ENCODE results near the gene SPATS2.
"Not testable (repeated sequence)": the region's sequence is repeated elsewhere in the genome, so short reads cannot be mapped to it uniquely, and the experiment has no call there.

The SPATS2 gene

DNA sequence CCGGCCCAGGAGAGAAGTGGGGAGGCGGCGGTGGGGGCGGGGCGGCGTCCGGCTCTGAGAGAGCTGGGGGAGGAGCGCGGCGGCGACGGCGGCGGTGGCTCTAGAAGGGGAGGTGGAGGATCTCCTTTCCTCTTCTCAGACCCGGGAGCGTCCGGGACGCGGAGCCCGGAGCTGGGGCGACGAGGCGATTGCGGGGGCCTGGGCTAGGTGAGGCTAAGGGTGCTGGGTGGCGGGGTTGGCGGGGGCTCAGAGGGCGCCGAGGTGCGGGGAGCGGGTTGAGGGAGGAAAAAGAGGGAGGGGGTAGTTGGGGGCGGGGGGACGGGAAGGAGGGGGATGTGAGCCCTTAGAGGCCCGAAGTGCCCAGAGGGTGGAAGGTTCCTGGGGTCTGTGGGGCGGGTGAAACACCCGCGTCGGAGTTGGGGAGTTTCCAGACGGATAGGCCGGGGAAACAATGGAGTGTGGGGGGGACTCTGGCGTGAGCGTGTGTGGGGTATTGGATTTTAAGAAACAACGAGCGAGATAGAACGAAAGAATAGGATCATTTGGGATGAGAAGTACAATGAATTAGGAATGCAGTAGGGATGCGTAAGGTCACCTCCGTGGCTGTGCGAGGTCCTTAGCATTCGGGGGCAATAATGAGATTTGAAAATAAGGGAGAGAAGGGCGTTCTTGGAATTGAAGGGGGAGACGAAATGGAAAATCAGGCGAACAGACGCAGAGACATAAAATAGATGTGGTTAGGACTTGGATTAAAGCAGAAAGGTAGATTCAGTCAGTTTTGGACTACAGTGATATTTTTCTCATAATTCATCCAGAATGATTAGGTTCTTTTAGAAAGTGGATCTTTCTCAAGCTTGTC is at the start of gene SPATS2:
Gene SPATS2 (plus strand): TSS at position 82 of the 859 bp plus-strand sequence. CDS start 93,551 bp downstream, outside the sequence.
- no peak for DNase-seq (ENCODE audit: low read depth in 2 of 2)

DNA sequence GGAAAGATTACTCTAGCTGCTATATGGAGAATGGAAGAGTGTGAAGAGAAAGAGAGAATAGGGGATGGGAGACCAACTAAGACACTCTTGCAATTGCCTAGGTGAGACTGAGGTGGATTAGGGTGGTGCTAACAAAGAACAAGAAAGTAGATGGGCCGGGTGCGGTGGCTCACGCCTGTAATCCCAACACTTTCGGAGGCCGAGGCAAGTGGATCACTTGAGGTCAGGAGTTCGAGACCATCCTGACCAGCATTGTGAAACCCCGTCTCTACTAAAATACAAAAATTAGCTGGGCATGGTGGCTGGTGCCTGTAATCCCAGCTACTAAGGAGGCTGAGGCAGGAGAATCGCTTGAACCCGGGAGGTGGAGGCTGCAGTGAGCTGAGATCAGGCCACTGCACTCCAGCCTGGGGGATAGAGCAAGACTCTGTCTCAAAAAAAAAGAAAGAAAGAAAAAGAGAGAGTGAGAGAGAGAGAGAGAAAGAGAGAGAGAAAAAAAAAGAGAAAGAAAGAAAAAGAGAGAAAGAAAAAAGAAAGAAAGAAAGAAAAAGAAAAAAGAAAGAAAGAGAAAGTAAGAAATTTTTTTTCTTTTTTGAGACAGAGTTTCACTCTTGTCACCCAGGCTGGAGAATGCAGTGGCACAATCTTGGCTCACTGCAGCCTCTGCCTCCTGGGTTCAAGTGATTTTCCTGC is 46.7 kb upstream of the SPATS2 start:
- DNase-seq (ENCODE audit: low read depth in 2 of 2) = not testable (repeated sequence)

DNA sequence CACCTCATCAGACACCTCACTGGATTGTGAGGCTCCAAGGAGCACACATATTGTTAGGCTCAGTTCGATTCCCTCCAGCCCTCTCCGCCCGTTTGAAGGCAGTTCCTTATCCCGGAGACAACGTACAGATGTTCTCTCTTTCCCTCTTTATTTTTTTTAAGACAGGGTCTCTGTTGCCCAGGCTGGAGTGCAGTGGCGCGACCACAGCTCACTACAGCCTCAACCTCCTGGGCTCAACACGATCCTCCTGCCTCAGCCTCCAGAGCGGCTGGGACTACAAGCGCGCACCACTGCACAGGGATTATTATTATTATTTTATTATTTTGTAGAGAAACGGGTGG is 44.9 kb upstream of the SPATS2 start:
- no peak for DNase-seq (ENCODE audit: low read depth in 2 of 2)

DNA sequence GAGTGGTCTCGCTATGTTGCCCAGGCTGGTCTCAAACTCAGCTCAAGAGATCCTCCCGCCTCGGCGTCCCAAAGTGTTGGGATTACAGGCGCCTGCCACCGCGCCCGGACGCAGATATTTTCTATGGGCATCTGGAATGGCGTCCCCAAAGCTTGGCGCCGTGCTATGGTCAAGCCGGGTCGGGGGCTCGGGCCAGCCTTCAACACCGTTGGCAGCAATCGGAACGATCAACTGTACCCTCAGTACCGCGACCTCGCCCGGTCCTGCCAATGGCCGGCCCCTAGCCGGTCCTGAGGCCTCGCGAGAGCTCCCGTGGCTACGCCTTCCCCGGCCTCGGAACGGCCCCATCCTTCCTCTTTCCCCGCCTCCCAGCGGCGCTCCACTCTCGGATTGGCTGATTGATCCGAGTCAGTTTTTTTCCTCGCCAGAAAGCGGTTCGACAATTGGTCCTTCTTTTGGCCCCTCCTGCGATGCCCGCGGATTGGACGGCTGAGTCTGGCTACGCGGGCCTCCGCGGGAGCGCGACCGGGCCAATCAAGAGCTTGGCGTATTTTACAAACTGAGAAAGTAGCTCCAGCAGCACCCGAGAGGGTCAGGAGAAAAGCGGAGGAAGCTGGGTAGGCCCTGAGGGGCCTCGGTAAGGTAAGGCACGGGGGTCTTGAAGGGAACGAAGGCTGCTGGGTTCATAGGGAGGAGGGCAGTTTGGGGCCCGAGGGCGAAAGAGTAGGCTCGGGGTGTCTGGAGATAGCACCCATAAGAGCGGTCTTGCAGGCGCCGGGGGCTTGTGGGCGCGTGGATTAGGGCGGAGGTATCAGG is 44.3 kb upstream of the SPATS2 start, which contains the start of gene TROAP:
Gene TROAP (plus strand): TSS at position 548 of the 816 bp plus-strand sequence. CDS start 354 bp downstream, outside the sequence.
- peak; percentile 91 to 94 for DNase-seq (ENCODE audit: low read depth in 2 of 2)

DNA sequence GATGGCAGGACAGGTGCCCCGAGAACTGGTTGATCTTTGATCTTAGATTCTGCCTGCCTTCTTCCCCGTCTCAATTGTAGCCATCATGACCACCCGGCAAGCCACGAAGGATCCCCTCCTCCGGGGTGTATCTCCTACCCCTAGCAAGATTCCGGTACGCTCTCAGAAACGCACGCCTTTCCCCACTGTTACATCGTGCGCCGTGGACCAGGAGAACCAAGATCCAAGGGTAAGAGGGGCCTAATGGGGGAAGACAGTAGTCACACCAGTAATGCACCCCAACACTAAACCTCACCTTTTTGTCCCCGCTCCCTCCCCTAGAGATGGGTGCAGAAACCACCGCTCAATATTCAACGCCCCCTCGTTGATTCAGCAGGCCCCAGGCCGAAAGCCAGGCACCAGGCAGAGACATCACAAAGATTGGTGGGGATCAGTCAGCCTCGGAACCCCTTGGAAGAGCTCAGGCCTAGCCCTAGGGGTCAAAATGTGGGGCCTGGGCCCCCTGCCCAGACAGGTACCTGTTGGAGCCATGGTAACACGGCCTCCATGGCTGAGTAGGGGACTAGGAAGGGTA is 43.7 kb upstream of the SPATS2 start:
- no peak for DNase-seq (ENCODE audit: low read depth in 2 of 2)

DNA sequence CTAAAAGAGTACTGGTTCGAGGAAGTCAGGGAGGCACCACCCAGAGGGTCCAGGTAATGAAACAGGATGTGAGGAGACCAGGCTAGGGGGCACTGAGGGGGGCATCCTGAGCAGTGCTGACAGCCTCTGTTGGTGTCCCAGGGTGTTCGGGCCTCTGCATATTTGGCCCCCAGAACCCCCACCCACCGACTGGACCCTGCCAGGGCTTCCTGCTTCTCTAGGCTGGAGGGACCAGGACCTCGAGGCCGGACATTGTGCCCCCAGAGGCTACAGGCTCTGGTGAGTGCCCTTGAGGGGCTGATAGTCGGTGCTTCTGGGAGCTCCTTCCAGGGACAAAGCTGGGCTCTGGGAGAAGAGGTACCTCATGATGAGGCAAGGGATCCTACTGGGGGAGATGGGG is 41.7 kb upstream of the SPATS2 start:
- DNase-seq (ENCODE audit: low read depth in 2 of 2) = no peak

DNA sequence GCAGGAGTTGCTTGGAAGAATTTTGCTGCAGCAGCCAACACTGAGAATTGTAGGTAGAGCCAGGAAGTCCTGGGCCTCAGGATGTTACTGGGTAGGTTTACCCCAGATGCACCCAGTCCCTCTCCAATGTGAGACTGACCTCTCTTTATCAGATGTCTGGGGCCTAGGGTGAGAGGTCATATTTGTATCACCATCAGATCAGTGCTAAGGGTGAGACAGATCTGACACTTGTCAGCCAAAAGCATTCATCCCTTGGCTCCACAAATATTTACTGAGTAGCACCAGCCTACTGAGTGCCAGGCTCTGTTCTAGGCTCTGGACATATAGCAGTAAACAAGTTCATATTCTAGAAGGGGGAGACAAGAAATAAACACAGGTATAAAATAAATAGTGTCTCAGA is 39.9 kb upstream of the SPATS2 start:
- no peak for DNase-seq (ENCODE audit: low read depth in 2 of 2)

DNA sequence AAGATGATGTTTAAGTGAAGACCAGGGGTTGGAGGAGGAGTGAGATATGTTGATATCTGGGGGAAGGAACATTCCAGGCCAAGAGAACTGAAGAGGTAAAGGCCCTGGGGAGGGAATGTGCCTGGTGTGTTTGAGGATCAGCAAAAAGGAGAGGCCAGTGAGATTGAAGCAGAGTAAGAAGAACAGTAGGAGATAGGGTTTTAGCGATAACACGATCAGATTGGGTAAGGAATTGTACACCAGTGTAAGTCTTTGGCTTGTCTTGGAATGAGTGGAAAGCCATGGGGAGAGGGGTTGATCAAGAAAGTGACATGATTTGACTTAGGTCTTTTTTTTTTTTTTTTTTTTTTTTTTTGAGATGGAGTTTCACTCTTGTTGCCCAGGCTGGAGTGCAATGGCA is 39.4 kb upstream of the SPATS2 start:
- no peak for DNase-seq (ENCODE audit: low read depth in 2 of 2)

DNA sequence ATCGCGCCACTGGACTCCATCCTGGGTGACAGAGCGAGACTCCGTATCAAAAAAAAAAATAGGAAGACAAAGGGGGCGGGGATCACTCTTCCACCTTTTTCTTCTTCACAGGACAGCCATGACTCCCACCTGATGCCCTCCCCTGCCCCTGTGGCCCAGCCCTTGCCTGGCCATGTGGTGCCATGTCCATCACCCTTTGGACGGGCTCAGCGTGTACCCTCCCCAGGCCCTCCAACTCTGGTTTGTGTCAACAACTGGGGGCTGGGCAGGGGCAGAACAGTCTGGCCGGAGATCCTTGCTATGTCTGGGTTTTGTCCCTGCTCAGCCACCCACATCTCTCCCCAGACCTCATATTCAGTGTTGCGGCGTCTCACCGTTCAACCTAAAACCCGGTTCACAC is 38.4 kb upstream of the SPATS2 start:
- no peak for DNase-seq (ENCODE audit: low read depth in 2 of 2)

DNA sequence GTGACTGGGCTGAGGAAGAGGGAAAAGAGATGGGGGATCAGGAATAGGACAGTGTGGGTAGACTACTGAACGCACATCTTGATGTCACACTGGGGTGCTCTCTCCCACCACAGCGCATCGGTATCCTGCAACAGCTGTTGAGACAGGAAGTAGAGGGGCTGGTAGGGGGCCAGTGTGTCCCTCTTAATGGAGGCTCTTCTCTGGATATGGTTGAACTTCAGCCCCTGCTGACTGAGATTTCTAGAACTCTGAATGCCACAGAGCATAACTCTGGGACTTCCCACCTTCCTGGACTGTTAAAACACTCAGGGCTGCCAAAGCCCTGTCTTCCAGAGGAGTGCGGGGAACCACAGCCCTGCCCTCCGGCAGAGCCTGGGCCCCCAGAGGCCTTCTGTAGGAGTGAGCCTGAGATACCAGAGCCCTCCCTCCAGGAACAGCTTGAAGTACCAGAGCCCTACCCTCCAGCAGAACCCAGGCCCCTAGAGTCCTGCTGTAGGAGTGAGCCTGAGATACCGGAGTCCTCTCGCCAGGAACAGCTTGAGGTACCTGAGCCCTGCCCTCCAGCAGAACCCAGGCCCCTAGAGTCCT is 37.1 kb upstream of the SPATS2 start:
- DNase-seq (ENCODE audit: low read depth in 2 of 2) = no peak

DNA sequence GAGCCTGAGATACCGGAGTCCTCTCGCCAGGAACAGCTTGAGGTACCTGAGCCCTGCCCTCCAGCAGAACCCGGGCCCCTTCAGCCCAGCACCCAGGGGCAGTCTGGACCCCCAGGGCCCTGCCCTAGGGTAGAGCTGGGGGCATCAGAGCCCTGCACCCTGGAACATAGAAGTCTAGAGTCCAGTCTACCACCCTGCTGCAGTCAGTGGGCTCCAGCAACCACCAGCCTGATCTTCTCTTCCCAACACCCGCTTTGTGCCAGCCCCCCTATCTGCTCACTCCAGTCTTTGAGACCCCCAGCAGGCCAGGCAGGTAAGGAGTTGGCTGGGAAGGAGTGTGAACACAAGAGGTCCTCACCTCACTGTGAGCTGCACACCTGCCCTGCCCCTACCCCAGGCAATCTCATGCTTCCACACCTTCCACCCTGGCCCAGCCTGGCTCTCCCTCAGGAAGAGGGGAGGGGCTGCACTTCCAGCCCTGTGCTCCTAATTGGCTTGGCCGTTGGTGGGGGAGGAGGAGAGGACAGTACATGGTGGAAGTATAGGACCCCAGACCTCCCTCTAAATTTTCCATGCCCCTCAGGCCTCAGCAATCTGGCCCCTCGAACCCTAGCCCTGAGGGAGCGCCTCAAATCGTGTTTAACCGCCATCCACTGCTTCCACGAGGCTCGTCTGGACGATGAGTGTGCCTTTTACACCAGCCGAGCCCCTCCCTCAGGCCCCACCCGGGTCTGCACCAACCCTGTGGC is 36.5 kb upstream of the SPATS2 start:
- DNase-seq (ENCODE audit: low read depth in 2 of 2) = no peak

DNA sequence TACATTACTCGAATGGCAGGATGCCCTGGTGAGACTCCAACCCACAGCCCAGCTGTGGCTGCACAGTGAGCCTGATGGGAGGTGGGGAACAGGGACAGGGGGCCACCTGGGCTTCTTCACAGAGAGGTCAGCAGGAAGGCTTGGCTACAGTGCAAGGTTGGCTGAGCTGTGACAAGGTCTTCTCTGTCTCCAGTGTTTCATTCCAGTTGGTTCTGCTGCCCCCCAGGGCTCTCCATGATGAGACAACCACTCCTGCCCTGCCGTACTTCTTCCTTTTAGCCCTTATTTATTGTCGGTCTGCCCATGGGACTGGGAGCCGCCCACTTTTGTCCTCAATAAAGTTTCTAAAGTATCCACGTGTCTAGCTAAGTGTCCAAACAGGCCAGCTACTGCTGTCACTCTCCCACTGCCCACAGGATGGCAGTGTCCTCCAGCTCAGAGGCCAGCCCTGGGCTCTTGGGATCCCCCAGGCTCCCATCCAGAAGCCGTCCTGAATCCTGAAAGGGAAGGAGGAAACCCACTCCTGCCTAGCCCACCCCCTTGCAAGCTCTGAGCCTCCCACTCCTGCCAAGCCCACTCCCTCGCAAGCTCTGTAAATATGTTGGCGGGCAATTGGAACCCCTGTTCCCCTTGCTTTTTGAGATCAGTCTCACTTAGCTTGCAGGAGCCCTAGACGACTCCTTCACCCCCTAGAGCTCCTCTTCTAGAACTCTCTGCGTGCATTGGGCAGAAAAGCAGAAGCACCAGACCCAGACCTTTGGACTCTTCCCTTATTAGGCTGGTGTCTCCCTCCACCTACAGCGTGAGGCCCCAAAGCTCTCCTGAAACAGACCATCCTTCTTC is 35.7 kb upstream of the SPATS2 start:
- no peak for DNase-seq (ENCODE audit: low read depth in 2 of 2)

DNA sequence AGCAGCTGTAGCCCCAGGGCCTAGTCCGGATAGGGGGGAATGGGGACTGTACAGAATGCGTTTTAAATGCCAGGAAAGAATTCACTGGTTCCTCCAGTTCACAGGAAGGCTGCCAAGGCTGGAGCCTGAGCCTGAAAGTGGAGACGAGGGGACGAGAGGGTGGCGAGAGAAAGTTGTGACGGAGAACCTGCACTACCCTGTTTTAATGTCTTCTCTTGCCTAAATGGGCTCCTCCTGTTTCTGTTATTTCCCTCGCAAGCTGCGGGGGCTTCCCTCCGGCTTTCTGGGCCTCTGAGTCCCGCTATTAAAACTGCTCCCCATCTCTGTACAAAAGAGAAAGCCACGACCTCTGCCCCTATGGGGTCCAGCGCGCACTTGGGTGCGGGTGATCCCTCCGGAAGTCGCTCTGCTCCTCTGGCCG is 34.8 kb upstream of the SPATS2 start:
- no peak for DNase-seq (ENCODE audit: low read depth in 2 of 2)

DNA sequence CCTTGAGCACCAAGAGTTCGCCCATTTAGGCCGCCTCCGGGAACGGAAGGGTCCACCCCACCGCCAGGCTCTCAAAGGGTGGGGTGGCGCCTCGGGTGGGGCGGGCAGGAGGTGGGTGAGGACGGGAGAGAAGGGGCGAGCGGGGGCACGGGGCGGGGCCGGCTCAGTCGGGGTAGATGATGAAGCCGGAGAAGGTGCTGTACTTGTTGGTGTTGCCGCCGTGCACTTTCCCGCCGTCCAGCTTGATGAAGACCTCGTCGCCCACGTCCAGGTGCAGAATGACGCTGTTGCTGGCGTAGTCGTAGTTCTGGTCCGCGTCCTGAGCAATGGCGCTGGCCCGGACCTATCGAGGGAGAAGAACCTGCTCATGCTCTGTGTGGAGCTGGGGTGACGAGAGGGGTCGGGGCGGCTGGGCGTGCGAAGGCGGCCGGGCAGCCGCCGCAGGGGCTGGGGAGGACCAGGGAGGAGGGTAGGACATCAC is 34.3 kb upstream of the SPATS2 start:
- DNase-seq (ENCODE audit: low read depth in 2 of 2) = no peak

DNA sequence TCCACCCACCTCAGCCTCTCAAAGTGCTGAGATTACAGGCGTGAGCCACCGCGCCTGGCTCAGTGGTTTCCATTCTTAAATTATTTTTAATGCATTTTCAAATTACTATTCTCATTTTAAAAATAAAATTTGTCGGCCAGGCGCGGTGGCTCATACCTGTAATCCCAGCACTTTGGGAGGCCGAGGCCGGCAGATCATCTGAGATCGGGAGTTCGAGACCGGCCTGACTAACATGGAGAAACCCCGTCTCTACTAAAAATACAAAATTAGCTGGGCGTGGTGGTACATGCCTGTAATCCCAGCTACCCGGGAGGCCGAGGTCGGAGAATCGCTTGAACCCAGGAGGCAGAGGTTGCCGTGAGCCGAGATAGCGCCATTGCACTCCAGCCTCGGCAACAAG is 33.5 kb upstream of the SPATS2 start:
- not testable (repeated sequence) for DNase-seq (ENCODE audit: low read depth in 2 of 2)

DNA sequence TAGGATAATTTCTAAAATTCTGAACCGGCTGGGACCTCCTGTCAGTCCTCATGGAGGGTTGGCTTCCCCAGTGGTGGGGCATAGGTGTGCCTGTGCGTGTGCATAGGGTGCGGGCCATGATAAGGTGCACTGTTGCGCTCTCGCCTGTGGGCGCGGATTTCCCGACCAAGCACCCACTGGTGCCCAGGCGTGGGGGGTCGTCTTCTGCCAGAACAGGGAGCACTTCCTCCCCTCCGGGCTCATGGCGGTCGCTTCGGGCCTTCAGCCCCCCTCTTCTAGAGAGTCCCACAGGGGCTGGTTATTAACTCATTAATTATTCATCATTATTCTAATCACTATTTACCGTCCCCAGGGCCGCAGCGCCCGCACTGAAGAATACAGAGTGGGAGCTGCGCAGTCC is 33.0 kb upstream of the SPATS2 start:
- DNase-seq (ENCODE audit: low read depth in 2 of 2) = no peak

DNA sequence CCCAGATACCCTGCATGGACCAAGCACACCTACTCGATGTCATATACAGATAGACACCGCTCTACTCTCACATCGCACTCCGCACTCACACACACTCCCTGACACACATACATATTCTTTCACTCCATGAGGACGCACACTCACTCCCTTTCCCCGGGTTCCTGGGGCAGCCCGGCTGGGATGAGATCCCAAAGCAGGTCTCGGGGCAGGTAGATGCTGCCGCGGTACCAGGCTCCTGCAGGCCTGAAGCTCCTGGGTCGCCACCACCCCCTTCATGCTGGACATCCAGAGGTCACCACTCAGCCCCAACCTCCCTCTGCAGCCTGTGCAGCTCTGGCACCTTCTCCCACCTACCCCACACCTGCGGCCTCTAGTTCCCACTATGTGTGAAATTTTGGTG is 32.6 kb upstream of the SPATS2 start:
- no peak for DNase-seq (ENCODE audit: low read depth in 2 of 2)

DNA sequence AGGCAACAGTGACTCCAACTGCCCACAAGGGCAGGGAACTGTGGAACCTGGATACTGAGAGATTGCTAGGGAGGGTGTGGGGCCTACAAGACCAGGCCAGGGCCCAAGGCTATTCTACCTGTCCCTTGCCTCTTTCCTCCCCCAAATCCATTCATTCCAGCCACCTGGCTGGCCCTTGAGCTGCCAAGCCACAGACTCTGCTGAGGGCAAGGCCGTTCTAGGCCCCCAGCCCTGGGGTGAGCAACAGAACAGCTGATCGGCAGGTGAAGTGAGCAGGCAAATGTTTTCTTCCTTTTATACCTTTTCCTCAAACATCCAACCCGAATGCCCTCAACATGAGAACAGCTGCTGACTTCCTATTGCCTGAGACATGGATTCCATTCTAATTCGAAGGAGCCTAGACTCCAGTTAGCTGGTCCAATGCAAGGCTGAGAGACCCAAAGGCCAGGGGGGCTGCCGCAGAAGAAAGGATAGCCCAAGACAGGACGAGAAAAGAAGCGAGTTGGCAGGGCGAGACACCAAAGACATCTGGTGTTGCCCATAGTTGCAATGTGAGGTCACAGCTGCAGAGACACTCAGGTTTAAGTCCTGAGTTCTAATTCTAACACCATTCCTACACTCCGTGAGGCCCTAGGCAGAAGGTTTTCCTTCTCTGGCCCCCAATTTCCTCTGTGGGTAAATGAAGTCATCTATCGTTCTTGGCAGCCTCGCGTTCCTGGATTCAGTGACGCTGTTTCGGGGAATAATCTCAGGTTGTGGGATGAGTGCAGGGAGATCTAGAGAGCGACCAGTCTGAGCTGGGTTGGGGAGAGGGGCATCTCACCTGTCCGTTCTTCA is 31.9 kb upstream of the SPATS2 start:
- no peak for DNase-seq (ENCODE audit: low read depth in 2 of 2)

Measured in activated CD8-positive, alpha-beta memory T cell treated with anti-CD3 and anti-CD28 coated beads for 4 hours (primary cell).